ENCODE data around the gene MYT1. TPM values are rescaled to one million over a fixed set of nuclear protein-coding genes. Genes with fewer than 3 reads are reported as not detected.

MYT1 gene
- total and polyA plus RNA-seq, 2 of the 13 experiments (the other 11 are each of a cell fraction or from before 2014, with no cell fraction given), result 0.58 to 2.5 TPM

GRCh38 chr20:64236137-64237088 lies 72.2 kb downstream of the MYT1 start (continued):
- TF ChIP-seq KLF9 (CRISPR knock-in tag; IDR thresholded peaks at IDR 0.05; ENCODE audit: low read depth) (no peak), CBX5 (CRISPR knock-in tag; IDR thresholded peaks at IDR 0.05; ENCODE audit: borderline replicate concordance) (peak; percentile 55; the same call in 1 of the 2 replicates), MXD3 (CRISPR knock-in tag; IDR thresholded peaks at IDR 0.05) (no peak), ARNTL (CRISPR knock-in tag; IDR thresholded peaks at IDR 0.05) (peak; percentile 91), ZBTB1 (CRISPR knock-in tag; IDR thresholded peaks at IDR 0.05; ENCODE audit: borderline replicate concordance) (0 out of 2 replicates have a peak, but pooled peaks have one; percentile 10), SUZ12 (IDR thresholded peaks at IDR 0.05; ENCODE audit: low read depth, low read length) (no peak), IKZF4 (CRISPR knock-in tag; IDR thresholded peaks at IDR 0.05; ENCODE audit: borderline replicate concordance, low read depth, not compliant biosample characterization) (no peak), REPIN1 (CRISPR knock-in tag; IDR thresholded peaks at IDR 0.05; ENCODE audit: borderline replicate concordance, low read depth) (peak; percentile 36; the same call in 1 of the 2 replicates), ATF4 (CRISPR knock-in tag; IDR thresholded peaks at IDR 0.05) (peak in 1 of 2 experiments; percentile 74; a peak in 1 of 4 replicates), LBX2 (CRISPR knock-in tag; IDR thresholded peaks at IDR 0.05; ENCODE audit: borderline replicate concordance) (no peak), FOXA1 (IDR thresholded peaks at IDR 0.05) (no peak), FOXA1 (CRISPR knock-in tag; IDR thresholded peaks at IDR 0.05) (no peak), ZNF362 (CRISPR knock-in tag; IDR thresholded peaks at IDR 0.05; ENCODE audit: borderline replicate concordance) (peak; percentile 25), ATAD3A (CRISPR knock-in tag; IDR thresholded peaks at IDR 0.05) (no peak), WIZ (CRISPR knock-in tag; IDR thresholded peaks at IDR 0.05) (0 out of 2 replicates have a peak, but pooled peaks have one; percentile 21), TCF12 (IDR thresholded peaks at IDR 0.05) (no peak), TCF12 (CRISPR knock-in tag; IDR thresholded peaks at IDR 0.05) (peak; percentile 55; the same call in 1 of the 2 replicates), JUNB (CRISPR knock-in tag; IDR thresholded peaks at IDR 0.05; ENCODE audit: borderline replicate concordance) (no peak), NFE2L1 (CRISPR knock-in tag; IDR thresholded peaks at IDR 0.05; ENCODE audit: borderline replicate concordance) (no peak), TIGD3 (CRISPR knock-in tag; IDR thresholded peaks at IDR 0.05; ENCODE audit: borderline replicate concordance) (no peak), POLR2AphosphoS2 (IDR thresholded peaks at IDR 0.05; ENCODE audit: low read depth, low read length) (no peak), ZNF740 (CRISPR knock-in tag; IDR thresholded peaks at IDR 0.05) (no peak), CC2D1A (CRISPR knock-in tag; IDR thresholded peaks at IDR 0.05) (0 out of 2 replicates have a peak, but pooled peaks have one; percentile 55), PAX8 (CRISPR knock-in tag; IDR thresholded peaks at IDR 0.05; ENCODE audit: borderline replicate concordance) (0 out of 2 replicates have a peak, but pooled peaks have one; percentile 8), ZNF616 (CRISPR knock-in tag; IDR thresholded peaks at IDR 0.05; ENCODE audit: low read depth) (no peak)

Measured in HepG2 (cell line).